GM18951 (cell line): ENCODE measurements around the gene PAPPA.

ENCODE experiments used
- POLR2A ChIP-seq: IDR thresholded peaks from 4 replicates; pipeline ENCODE4 v1.6.1; 2011; ENCODE audit warnings: mild to moderate bottlenecking; ENCODE audit not compliant: insufficient read length, insufficient read depth; ENCODE audit errors: extremely low read depth
- in situ Hi-C: fragments of 300-500 bp; cut with MboI; formaldehyde crosslinking; loops from one replicate; pipeline ENCODE4 v1.12.0; 2022; ENCODE audit warnings: low sequenced_read_pairs, mixed read lengths, inconsistent platforms; ENCODE audit not compliant: unreplicated experiment

The PAPPA gene

DNA sequence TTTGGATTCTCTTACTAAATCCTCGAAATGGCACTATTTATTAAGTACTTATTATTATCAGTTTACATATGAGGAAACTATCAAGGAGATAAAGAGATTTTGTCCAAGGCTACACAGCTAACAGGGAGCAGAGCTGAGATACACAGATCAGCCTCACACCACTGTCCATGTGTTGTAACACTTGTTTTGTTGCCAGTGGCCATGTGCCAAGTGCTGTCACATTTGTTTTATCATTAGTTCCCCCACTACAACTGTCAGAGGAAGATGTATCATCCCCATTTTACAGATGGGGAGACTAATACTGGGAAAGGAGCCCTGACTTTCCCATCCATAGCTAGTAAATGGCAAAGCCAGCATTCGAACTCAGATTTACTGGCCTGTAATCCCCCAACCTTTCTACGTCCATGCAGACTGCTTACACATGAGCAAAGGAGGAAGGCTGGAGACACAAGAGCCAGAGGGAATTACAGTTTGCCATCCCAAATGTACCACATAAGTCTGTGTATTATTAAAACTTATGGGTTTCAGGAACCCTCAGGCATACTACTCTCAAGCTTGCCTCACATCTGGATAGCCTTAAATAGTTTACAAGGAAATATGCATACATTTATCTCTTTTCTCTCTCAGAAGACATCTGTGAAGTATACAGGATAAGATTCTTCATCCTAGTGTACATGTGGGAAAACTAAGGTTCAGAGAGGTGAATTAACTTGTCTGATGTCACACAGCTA is 25.1 kb downstream of the PAPPA start:
- TF ChIP-seq POLR2A, result no peak
- in situ Hi-C loops, result no loop called here

DNA sequence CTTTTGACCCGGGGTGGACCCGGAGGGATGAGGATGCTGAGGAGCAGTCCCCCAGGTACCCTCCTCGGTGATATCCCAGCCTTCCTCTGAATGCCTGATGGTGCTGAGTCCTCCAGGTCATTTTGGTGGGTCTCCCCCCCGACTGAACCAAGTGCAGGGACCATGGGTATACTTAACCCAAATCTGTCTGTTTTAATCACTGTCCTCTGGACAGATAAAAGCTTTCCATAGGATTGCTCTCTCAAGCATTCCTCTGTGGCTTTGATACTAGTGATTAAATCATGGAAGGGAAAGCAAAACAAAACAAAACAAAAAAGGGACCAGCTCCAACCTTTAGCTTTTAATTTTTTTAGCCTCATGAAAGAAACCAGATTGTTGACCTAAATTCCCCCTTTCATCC is 26.0 kb downstream of the PAPPA start:
- in situ Hi-C loops, result no loop called here
- no peak for TF ChIP-seq POLR2A

DNA sequence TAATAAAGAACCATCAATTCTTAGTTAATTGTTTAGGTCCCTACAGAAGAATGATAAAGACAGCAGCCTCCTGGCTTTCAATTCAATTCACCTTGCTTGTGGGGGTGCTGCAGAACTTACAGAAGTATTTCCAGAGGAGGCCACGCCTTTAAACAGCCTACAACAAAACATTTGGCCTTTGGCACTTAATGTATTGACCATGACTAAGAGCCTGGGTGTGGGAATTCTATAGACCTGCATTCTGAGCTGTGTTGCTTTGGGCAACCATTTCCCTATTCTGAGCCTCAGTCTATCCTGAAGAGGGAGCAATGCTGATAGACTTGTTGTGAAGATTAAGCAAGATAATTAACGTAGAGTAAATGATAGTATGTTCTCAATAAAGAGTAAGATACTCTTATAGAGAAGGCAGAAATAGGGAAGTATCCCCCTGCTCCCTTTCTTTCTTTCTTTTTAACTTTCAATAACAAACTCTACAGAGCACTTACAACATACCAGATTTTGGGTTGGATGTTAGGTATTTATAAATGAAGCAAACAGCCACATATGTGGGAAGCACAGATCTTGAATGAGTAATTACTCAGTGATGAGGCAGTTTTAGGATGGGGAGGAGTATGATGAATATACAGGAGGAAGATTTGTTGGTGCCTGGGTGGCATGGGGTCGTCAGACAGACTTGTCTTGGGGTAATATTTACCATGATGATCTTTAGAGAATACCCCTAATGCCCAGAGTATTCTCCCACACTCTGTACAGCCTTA is 28.4 kb downstream of the PAPPA start:
- no peak for TF ChIP-seq POLR2A
- in situ Hi-C loops, result no loop called here

DNA sequence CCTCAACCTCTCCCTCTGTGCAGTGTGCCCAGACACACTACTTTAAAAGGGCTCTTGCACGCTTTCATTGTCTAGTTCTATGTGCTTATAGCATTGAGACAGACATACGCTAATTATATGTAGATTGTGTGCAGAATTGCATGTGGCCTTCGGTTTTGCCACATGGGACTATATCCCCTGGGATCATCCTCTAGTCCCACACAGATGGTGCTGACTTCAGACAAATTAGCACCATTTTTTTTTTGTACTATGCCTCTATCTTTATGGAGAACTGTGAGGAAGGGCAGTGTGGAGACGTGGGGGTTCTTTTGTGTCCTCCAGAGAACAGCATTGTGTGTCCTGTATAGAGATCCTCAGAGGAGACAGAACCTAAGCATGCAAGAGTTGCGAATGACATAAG is 29.3 kb downstream of the PAPPA start:
- no peak for TF ChIP-seq POLR2A
- in situ Hi-C loops, result no loop called here

DNA sequence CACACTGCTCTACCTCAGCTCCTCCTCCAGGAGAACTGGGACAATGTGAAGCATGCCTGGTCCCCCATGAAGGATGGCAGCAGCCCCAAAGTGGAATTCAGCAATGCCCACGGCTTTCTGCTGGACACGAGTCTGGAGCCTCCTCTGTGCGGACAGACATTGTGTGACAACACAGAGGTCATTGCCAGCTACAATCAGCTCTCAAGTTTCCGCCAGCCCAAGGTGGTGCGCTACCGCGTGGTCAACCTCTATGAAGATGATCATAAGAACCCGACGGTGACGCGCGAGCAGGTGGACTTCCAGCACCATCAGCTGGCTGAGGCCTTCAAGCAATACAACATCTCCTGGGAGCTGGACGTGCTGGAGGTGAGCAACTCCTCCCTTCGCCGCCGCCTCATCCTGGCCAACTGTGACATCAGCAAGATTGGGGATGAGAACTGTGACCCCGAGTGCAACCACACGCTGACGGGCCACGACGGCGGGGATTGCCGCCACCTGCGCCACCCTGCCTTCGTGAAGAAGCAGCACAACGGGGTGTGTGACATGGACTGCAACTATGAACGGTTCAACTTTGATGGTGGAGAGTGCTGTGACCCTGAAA is 34.1 kb downstream of the PAPPA start:
- in situ Hi-C loops, result no loop called here
- no peak for TF ChIP-seq POLR2A

DNA sequence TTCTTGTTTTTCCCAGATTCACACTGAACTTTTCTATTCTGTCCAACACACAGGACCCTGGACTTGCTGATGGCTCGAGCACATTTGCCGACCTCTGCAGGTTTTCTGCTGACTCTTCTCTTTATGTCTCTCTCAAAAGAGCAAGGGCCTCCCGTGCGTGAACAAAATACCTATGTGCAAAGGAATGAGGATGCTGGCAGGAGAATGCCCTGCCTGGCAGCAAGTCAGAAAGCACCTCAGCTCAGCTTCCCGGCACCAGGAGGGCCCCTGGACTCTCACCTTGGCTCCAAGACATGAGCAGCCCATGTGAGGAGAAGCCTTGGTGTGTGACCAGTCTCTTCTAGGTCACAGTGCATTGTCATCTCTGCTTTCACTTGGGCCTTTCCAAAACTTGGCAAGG is 36.1 kb downstream of the PAPPA start:
- in situ Hi-C loops, result no loop called here
- no peak for TF ChIP-seq POLR2A

DNA sequence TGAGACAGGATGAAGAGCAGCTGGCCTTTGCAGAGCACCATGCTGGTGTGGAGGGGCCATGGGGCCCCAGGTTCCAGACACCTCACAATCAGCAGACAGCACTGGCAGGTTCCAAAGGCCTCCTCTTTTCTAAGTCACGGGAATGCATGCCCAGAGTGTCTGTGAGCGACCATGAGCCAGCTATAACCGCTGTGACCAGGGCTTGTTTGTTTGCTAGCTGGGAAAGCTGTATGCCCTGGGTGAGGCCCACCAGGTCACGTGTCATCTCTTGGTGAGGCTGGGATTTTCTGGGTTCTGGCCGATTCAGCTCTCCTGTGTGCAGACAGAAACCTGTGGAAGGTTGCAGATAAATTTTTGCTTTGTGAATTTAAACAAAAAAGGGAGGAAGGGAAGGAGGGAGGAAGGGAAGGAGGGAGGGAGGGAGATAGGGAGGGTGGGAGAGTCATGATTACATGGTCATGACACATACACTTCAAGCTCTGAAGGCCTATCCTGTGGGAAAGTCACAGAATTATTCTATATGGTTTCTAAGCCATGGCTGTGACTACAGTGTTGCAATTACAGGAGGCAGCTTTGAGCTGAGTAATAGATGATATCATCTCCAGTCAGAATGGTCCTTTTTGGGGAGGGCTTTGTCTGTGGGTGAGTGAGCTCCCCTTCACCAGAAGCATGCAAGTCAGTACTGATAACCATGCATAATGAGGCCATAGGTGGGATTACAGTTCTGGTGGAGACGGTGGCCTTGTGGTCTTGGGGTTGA is 37.2 kb downstream of the PAPPA start:
- in situ Hi-C loops, result no loop called here
- TF ChIP-seq POLR2A, result no peak

DNA sequence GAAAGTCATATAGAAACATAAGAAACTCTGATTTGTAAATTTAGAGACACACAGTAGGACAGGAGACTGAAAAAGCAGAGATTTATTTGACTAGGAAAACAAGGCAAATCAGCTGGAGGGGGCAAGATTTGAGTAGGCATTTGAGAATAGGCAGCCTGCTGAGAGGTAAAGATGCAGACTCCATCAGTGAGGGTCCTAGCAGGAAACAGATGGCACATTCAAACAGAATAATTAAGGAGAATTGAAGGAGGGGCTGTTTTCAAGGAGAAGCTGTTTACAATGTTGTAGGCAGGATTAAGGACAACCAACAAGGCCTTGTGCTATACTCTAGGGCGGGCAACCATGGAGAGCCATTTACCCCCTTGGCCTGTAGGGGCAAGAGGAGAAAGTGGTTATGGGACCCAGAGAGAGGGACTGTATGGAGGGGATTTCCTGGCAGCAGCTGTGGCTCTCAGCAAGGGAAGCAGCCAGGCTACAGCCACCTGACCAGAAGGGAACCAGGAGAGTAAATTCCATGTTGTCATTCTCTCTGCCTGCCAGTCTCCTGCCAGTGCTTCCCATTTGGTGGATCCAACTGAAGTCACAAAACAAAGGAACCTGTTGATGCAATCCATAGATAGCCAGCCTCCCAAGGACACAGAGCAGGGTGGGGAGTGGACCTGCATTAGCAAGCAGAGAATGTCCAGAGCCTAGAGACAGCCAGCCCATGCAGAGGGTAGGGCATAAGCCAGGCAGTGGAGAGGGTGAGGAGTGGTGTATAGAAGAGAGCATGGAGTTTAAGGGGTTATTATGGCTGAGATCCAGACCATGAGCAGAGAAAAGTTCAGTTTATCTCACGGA is 38.2 kb downstream of the PAPPA start:
- in situ Hi-C loops, result no loop called here
- no peak for TF ChIP-seq POLR2A

DNA sequence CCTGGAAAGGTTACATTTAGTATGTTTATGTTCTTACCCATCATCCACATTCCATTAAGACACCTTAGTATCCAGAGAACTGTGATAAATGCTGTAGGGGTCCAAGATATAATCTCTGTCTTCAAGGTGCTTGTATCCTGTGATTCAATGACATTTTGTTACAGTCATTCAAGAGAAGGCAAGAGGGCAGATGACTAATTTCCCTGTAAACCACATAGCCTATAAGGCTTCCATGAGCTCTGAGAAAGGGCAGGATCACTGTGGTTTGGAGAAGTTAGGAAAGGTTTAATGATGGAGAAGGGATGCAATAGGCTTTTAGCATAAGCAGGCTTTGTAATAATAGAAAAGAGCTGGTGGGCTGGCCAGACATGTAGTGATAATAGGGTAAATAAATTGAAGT is 40.0 kb downstream of the PAPPA start:
- in situ Hi-C loops, result no loop called here
- no peak for TF ChIP-seq POLR2A

DNA sequence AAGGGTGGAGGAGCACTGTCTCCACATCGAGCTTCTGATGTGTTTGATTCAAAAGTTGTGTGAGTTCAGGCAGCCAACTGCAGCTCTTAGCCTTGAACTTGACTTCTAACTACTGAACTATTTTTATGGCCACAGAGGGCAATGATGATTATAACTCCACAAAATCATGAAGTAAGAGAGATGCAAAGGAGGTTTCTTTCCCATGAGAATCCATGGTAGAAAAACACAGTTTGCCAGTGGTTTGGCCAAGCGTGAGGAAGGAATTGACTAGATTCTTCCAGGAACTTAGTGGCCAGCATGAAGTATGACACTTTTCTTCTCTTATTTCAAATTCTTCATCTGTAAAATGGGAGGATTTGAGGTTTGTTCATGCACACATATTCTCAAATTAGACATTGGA is 43.2 kb downstream of the PAPPA start:
- no peak for TF ChIP-seq POLR2A
- in situ Hi-C loops, result no loop called here

DNA sequence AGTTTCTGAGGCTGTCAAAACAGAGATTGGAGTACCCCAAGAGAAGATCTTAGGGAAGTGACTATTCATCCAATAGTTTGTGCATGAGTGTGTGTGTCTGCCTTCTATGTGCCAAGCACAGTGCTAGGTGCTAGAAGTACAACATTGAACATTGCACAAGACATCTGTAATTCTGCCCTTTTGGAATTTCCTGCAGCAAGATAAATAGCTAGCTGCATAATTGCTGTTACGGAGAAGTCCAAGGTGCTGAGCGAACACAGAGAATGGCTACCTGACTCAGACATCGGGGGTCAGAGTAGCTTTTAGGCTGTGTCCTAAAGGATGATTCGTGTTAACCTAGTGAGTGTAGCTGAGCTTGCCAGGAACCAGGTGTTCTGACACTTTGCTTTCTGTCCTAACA is 44.8 kb downstream of the PAPPA start:
- in situ Hi-C loops, result no loop called here
- no peak for TF ChIP-seq POLR2A

DNA sequence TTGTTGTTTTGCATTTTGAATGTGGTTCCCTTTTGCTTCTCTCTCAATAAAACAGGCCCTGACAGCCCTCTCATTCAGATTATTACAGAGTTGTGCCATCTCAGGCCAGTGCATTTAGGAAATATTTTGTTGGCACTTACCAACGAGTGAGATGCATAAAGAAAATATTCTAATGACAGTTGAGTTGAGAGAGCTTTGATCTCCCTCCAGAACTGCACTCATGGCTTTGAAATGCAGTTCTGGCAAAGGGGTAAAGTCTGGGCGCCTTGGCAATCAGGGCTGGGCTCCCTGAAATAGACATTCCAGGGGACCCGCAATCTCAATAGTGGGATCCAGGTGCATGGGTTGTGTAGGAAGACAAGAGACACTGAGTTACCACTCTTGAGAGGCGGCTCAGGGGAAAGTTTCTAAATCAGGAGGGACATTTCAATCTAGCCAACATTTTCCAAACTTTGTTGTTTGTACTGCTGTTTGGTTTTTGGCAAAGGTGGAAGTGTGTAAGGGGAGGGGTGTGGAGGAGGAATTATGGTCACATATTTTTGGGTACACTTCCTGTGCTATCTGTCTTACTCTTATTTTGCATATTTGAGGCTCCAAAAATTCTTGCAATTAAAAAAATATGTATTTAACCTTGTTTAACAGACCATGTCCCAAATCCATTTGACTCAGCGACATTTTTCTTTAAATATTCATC is 48.8 kb downstream of the PAPPA start:
- no peak for TF ChIP-seq POLR2A

More for the DNA sequence above, 48.8 kb downstream of the PAPPA start:
- in situ Hi-C loops, result no loop called here
